Aorta (tissue), 5 donors: ENCODE data around the gene ZNF543. TPM values are rescaled to one million over a fixed set of nuclear protein-coding genes. Genes with fewer than 3 reads are reported as not detected.

Experiments used
- ATAC-seq: fragments of 200-7000 bp; cut with Tn5 transposase; one replicate; pipeline ENCODE4 v1.9.1; 2022; ENCODE audit warnings: moderate library complexity; ENCODE audit not compliant: low FRiP score
- DNase-seq, 2 donors: peaks; one replicate each; pipeline ENCODE4 v3.0.0-alpha.2; 2020
- H3K27ac ChIP-seq, 2 donors: one replicate each; pipeline ENCODE4 v1.5.1; 2013; ENCODE audit warnings: low read length in 2 of 2, mild to moderate bottlenecking in 2 of 2, moderate library complexity in 2 of 2, control low read depth in 1 of 2, inconsistent platforms in 1 of 2, low read depth in 1 of 2
- H3K27me3 ChIP-seq, 2 donors: one replicate each; pipeline ENCODE4 v1.6.1; 2013; ENCODE audit warnings: control low read depth in 1 of 2, low read length in 1 of 2, mild to moderate bottlenecking in 1 of 2, moderate library complexity in 1 of 2; ENCODE audit not compliant: insufficient read depth in 2 of 2, control insufficient read depth in 1 of 2
- H3K36me3 ChIP-seq, 2 donors: one replicate each; pipeline ENCODE4 v1.6.1; 2013; ENCODE audit warnings: control low read depth in 1 of 2, low read length in 1 of 2, mild to moderate bottlenecking in 1 of 2; ENCODE audit not compliant: insufficient read depth in 2 of 2, control insufficient read depth in 1 of 2
- H3K4me1 ChIP-seq, 2 donors: one replicate each; pipeline ENCODE4 v1.6.1; 2013; ENCODE audit warnings: low read length in 2 of 2, control low read depth in 1 of 2, mild to moderate bottlenecking in 1 of 2, moderate library complexity in 1 of 2; ENCODE audit not compliant: insufficient read depth in 2 of 2, control insufficient read depth in 1 of 2
- H3K4me3 ChIP-seq, 2 donors: one replicate each; pipeline ENCODE4 v1.5.1; 2013; ENCODE audit warnings: low read length in 2 of 2, control low read depth in 1 of 2, mild to moderate bottlenecking in 1 of 2
- H3K9me3 ChIP-seq: one replicate; pipeline ENCODE4 v1.6.1; 2013; ENCODE audit warnings: mild to moderate bottlenecking, low read length; ENCODE audit not compliant: control insufficient read depth
- WGBS, 2 donors: extraction: QIAGEN DNeasy Blood & Tissue Kit; methylation state at CpG; one replicate each; pipeline ENCODE4 v1.1.7; 2013; 5-methylcytosine and 5-hydroxymethylcytosine counted together
- intact Hi-C, 2 donors: fragments of 100-400 bp; cut with DNase I; formaldehyde crosslinking; loops; one replicate each; pipeline versions ENCODE4 v1.14.2 to v1.15.0; 2022
- polyA plus RNA-seq, 2 donors: library from polyadenylated mRNA; stranded (reverse); fragments of 200-250 nt; gene quantifications; one replicate each; pipeline ENCODE4 v1.2.3, GENCODE V29; 2013
- total RNA-seq, 2 donors: library from RNA; stranded (reverse); fragmentation: NEBNext Ultra II Directional; extraction: Animal tissue kit (Norgen Biotek cat#: 25700); gene quantifications; one replicate each; pipeline ENCODE4 v1.2.1, GENCODE V29; 2021
- donor health status: healthy with polysubstance abuse.
- donor health status: Bipolar disorder and iron deficiency.
- donor health status: DM: no; HTN: no; CAD: no.
- donor health status: DM: no; HTN: no; CAD: no.
- donor health status: DM: yes; HTN: yes; CAD: no.

ZNF543 gene
- total and polyA plus RNA-seq, 4 donors, result 0.38 to 8.9 (median 5.0) TPM

- intact Hi-C loops, result loop anchor here (1.0 to 5.0 kb wide), 3 partner anchors 41 to 70 kb away; partner anchors contain the start of genes ZNF304 (in 2 of the 2) and ZNF543 (in 1 of the 2)
- WGBS, 2 donors, result 2 to 6% methylated on average over 6 of the region's 6 CpGs
- H3K4me1 ChIP-seq, result peaks cover 0 to 5% of the 10 kb centered on the region in 2 donors
- no peaks in the 10 kb centered on the region for H3K27me3 ChIP-seq
- H3K9me3 ChIP-seq, result peaks cover 7% of the 10 kb centered on the region
- H3K27ac ChIP-seq, result peak overlapping the region; percentile 83 to 93
- ATAC-seq (no peak), DNase-seq (no peak)
- H3K4me3 ChIP-seq, result peak overlapping the region; percentile 82 to 91
- H3K36me3 ChIP-seq, result peaks cover 12% of the 10 kb centered on the region in 2 donors
These were observed 39.3 kb upstream of the ZNF543 start for GRCh38 chr19:57280962-57281400.

- intact Hi-C loops, result loop anchor here in 1 of 2 donors (5.0 kb wide), 1 partner anchor 40 kb away; the partner anchor contains the start of gene ZNF543
- Histone ChIP-seq H3K9me3 (peaks cover 7% of the 10 kb centered on the region), H3K4me3 (no peak overlapping the region), H3K27me3 (no peaks in the 10 kb centered on the region), H3K27ac (peak overlapping the region in 1 of 2 donors; percentile 8), H3K4me1 (peaks cover 0 to 5% of the 10 kb centered on the region in 2 donors), H3K36me3 (peaks cover 14 to 19% of the 10 kb centered on the region in 2 donors)
- no peak for ATAC-seq
- WGBS, 2 donors, result 78 to 79% methylated on average over 5 of the region's 5 CpGs
- no peak for DNase-seq
These were observed 38.1 kb upstream of the ZNF543 start for GRCh38 chr19:57282011-57282643.

GRCh38 chr19:57288373-57288772 is 31.9 kb upstream of the ZNF543 start:
- no peak for DNase-seq
- WGBS, 2 donors, result 87 to 94% methylated on average over 4 of the region's 4 CpGs
- no peaks in the 10 kb centered on the region for H3K4me1 ChIP-seq
- H3K4me3 ChIP-seq, result no peak overlapping the region
- no peak for ATAC-seq
- no peaks in the 10 kb centered on the region for H3K27me3 ChIP-seq
- H3K36me3 ChIP-seq, result peaks cover 38 to 61% of the 10 kb centered on the region in 2 donors
- H3K9me3 ChIP-seq, result peaks cover 32% of the 10 kb centered on the region
- intact Hi-C loops, result no loop called here
- H3K27ac ChIP-seq, result no peak overlapping the region

GRCh38 chr19:57290970-57291369 is 29.3 kb upstream of the ZNF543 start:
- no peak for ATAC-seq

GRCh38 chr19:57292547-57292946 is 27.7 kb upstream of the ZNF543 start:
- ATAC-seq (no peak), DNase-seq (no peak)
- WGBS, 2 donors, result 86 to 89% methylated on average over 1 of the region's 1 CpG
- Histone ChIP-seq H3K27ac (no peak overlapping the region), H3K4me3 (no peak overlapping the region), H3K9me3 (peaks cover 25% of the 10 kb centered on the region), H3K4me1 (no peaks in the 10 kb centered on the region), H3K27me3 (no peaks in the 10 kb centered on the region), H3K36me3 (peaks cover 21 to 38% of the 10 kb centered on the region in 2 donors)
- intact Hi-C loops, result no loop called here

More at GRCh38 chr19:57290970-57291369, 29.3 kb upstream of the ZNF543 start:
- Histone ChIP-seq H3K36me3 (peaks cover 25 to 49% of the 10 kb centered on the region in 2 donors), H3K27me3 (no peaks in the 10 kb centered on the region), H3K27ac (no peak overlapping the region), H3K9me3 (peaks cover 25% of the 10 kb centered on the region), H3K4me3 (no peak overlapping the region), H3K4me1 (no peaks in the 10 kb centered on the region)
- 96 to 97% methylated on average over 11 of the region's 11 CpGs for WGBS, 2 donors
- intact Hi-C loops, result no loop called here
- no peak for DNase-seq

- no peaks in the 10 kb centered on the region for H3K4me1 ChIP-seq
- intact Hi-C loops, result no loop called here
- no peak overlapping the region for H3K27ac ChIP-seq
- H3K4me3 ChIP-seq, result no peak overlapping the region
- ATAC-seq (no peak), DNase-seq (no peak)
- 98 to 99% methylated on average over 1 of the region's 1 CpG for WGBS, 2 donors
- no peaks in the 10 kb centered on the region for H3K27me3 ChIP-seq
- peaks cover 23% of the 10 kb centered on the region for H3K9me3 ChIP-seq
- peaks cover 17 to 27% of the 10 kb centered on the region in 2 donors for H3K36me3 ChIP-seq
These were observed 26.6 kb upstream of the ZNF543 start for GRCh38 chr19:57293719-57294118.

- Histone ChIP-seq H3K27ac (no peak overlapping the region), H3K27me3 (no peaks in the 10 kb centered on the region), H3K36me3 (peaks cover 0 to 6% of the 10 kb centered on the region in 2 donors), H3K4me1 (no peaks in the 10 kb centered on the region), H3K9me3 (peaks cover 5% of the 10 kb centered on the region), H3K4me3 (no peak overlapping the region)
- DNase-seq (peak in 1 of 2 donors; percentile 79), ATAC-seq (peak; percentile 73)
- WGBS, 2 donors, result 44 to 63% methylated on average over 1 of the region's 1 CpG
- intact Hi-C loops, result no loop called here
These were observed 18.2 kb upstream of the ZNF543 start for GRCh38 chr19:57302020-57302465.

- WGBS, 2 donors, result 74 to 76% methylated on average over 7 of the region's 7 CpGs
- H3K27ac ChIP-seq, result no peak overlapping the region
- H3K4me3 ChIP-seq, result no peak overlapping the region
- intact Hi-C loops, result no loop called here
- H3K4me1 ChIP-seq, result no peaks in the 10 kb centered on the region
- DNase-seq (no peak), ATAC-seq (no peak)
- H3K36me3 ChIP-seq, result peaks cover 0 to 6% of the 10 kb centered on the region in 2 donors
- no peaks in the 10 kb centered on the region for H3K27me3 ChIP-seq
- H3K9me3 ChIP-seq, result peaks cover 5% of the 10 kb centered on the region
These were observed 17.4 kb upstream of the ZNF543 start for GRCh38 chr19:57302727-57303401.
